GM19468 (cell line): ENCODE measurements around the gene ST6GALNAC3.
A peak's percentile ranks its signal among the peaks of the same experiment; 100 is the strongest.
"Not testable (repeated sequence)": the region's sequence is repeated elsewhere in the genome, so short reads cannot be mapped to it uniquely, and the experiment has no call there.

Experiments used
- ATAC-seq: cut with Tn5 transposase; IDR thresholded peaks from one replicate; pipeline ENCODE4 v1.9.1; 2021; ENCODE audit warnings: mild to moderate bottlenecking, moderate library complexity, moderate number of reproducible peaks; ENCODE audit not compliant: unreplicated experiment; ENCODE audit errors: extremely low read depth

The ST6GALNAC3 gene

DNA sequence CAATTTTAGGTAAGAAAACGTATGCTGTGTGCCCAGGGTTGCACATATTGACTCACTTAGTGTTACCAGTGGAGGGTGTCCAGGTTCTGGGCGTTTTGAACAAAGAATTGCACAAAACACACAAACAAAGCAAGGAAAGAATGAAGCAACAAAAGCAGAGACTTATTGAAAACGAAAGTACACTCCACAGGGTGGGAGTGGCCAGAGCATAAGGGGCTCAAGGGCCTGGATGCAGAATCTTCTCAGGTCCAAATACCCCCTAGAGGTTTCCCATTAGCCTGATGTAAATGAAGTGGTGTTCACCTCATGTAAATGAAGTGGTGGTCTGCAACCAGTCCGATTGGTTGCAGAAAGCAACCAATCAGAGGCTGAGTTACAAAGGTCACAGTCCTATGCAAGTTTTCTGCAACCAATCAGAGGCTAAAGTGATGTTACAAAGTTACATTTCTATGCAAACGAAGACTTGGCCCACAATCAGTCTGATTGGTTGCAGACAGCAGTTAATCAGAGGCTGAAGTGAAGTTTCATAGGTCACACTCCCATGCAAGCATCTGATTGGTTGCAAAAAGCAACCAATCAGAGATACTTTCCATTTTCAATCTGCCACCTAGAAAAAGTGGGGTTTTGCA lies 228.3 kb downstream of the ST6GALNAC3 start:
- no peak for ATAC-seq

- ATAC-seq = no peak
Measured at GRCh38 chr1:76303340-76303717, 228.8 kb downstream of the ST6GALNAC3 start.

GRCh38 chr1:76313304-76313703 lies 238.8 kb downstream of the ST6GALNAC3 start:
- no peak for ATAC-seq

DNA sequence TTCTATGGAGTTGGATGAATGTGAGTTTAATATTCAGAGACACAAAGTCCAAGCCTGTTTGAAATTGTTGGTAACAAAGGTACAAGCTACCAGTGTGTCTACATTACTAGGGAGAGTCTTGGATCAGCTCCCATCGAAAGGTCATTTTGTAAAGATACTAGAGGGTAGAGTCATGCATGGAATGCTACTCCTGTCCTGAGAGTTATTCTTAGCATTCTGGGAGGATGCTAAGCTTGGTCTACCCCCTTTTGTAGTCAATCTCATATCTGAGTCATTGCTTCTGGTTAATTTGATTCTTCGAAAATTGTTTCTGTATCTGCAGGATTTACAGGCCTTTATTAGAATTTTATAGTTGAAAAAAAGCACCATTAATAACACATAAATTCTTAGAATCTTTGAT lies 240.2 kb downstream of the ST6GALNAC3 start:
- no peak for ATAC-seq

GRCh38 chr1:76317299-76317900 lies 242.9 kb downstream of the ST6GALNAC3 start:
- ATAC-seq = no peak

GRCh38 chr1:76330991-76331603 lies 256.6 kb downstream of the ST6GALNAC3 start:
- peak; percentile 80 for ATAC-seq

DNA sequence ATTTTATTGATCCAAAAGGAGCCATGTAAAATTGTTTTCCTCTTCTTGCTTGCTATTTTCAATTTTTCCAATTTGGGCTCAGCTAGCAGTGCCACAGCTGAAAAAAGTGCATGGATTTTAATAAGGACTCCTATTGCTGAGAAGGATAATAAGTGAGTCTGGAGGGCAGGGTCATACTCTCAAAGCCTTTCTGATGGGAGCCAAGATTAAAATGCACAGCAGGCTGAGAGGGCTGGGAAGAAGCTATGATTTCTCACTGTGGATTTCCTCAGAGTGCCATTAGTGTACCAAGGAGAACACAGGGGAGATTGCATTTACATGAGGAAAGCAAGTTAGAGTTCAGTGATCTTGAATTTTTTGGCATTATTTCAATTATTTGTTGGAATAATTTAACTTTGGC lies 261.3 kb downstream of the ST6GALNAC3 start:
- ATAC-seq = no peak

GRCh38 chr1:76336931-76337371 lies 262.4 kb downstream of the ST6GALNAC3 start:
- ATAC-seq = no peak

GRCh38 chr1:76337542-76338219 lies 263.1 kb downstream of the ST6GALNAC3 start:
- ATAC-seq = no peak

DNA sequence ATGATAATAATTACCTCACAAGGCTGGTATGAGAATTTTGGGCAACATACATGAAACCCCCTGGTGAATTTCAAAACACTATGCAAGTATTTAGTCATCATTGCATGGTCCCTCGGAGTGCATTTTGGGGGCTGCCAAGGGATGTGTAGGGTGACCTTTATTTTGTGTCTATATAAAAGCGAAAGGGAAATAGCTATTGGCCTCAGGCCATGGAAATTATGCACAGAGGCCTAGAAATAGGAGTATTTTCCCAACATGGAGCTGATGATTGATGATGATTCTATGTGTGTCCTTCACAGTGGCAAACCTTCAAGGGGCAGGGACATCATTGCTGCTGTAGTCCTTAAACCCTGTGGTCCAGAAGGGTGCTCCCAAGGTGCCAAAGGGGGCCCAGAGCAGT lies 265.5 kb downstream of the ST6GALNAC3 start:
- ATAC-seq = no peak

GRCh38 chr1:76341816-76342215 lies 267.3 kb downstream of the ST6GALNAC3 start:
- ATAC-seq = not testable (repeated sequence)

DNA sequence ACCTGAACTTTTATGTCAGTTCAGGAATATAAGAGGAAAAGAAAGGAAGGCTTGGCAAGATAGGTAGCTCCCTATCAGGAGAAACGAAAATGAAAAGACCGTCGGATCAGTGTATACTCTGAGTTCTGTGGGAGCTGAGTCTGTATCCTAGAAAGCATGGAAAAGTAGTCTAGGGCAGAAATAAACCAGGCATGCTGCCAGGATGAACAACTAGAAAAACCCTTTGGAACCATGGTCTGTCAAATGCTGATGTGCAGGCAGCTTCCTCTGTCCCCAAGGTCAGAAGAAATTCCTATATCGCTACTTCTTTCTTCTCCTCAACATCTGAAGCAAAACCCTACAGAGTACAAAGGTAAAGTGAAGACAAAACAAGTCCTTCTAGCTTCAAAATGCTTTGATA lies 268.8 kb downstream of the ST6GALNAC3 start:
- ATAC-seq = no peak

GRCh38 chr1:76351655-76352054 lies 277.1 kb downstream of the ST6GALNAC3 start:
- no peak for ATAC-seq

GRCh38 chr1:76352741-76353435 lies 278.3 kb downstream of the ST6GALNAC3 start:
- ATAC-seq = no peak

DNA sequence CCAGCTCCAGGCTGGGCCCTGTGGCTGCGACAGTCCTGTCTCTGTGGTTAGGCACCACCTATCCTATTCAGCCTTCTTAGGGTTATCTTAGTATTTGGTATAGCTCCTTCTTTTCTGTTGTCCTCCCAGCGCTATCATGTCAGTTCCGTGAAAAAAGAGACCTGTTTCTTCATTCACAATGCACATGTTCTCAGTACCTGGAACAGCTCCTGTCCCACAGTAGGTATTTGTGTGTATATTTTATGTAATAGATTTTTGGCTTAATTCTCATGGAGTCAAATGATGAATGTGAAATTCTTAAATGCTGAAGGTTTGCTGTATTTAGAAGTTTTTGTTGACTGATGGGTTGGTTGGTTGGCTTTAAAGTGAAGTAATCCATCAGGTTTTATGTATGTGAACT lies 279.7 kb downstream of the ST6GALNAC3 start:
- no peak for ATAC-seq

- no peak for ATAC-seq
Measured at GRCh38 chr1:76366726-76367125, 292.2 kb downstream of the ST6GALNAC3 start.

DNA sequence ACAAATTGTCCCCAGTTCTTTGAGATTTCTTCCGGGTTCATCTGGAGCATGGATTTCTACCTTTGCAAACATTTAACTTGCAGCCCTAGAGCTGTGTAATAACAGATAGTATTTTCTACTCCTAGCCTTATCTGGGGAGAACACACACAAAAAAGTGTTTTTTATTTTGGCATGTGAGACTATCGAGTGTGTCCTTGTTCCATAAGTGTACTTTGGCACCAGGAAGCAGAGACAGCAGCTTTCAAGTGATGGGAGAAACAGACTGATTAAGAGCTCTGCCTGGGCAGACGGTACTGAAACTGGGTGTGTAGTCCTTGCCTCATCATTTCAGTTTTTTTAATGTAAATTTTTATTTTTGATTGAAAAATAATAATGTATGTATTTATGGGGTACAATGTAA lies 297.4 kb downstream of the ST6GALNAC3 start:
- no peak for ATAC-seq

- no peak for ATAC-seq
Measured at GRCh38 chr1:76374086-76374485, 299.5 kb downstream of the ST6GALNAC3 start.

GRCh38 chr1:76377247-76377646 lies 302.7 kb downstream of the ST6GALNAC3 start:
- ATAC-seq = no peak

GRCh38 chr1:76379506-76379905 lies 305.0 kb downstream of the ST6GALNAC3 start:
- ATAC-seq = no peak
